Loucy (cell line): ENCODE results near the gene HARS1.

ENCODE experiments used
- H2AFZ ChIP-seq: fragments of 200-600 bp; sonication (generic); 2 replicates; pipeline ENCODE4 v1.6.0; 2016; ENCODE audit warnings: antibody characterized with exemption, mild to moderate bottlenecking, low read length, moderate library complexity
- H3F3A ChIP-seq: fragments of 200-600 bp; 2 replicates; pipeline ENCODE4 v1.6.0; 2016; ENCODE audit warnings: antibody characterized with exemption, low read depth, mild to moderate bottlenecking
- H3K27me3 ChIP-seq: fragments of 200-600 bp; sonication (generic); 2 replicates; pipeline ENCODE4 v1.6.1; 2014; ENCODE audit warnings: low read length, mild to moderate bottlenecking; ENCODE audit not compliant: insufficient read depth, poor library complexity, severe bottlenecking
- H3K36me3 ChIP-seq: fragments of 200-600 bp; sonication (generic); 2 replicates; pipeline ENCODE4 v1.6.1; 2016; ENCODE audit warnings: low read length; ENCODE audit not compliant: insufficient read depth
- H3K4me1 ChIP-seq: fragments of 200-600 bp; sonication (generic); 2 replicates; pipeline ENCODE4 v1.5.1; 2014; ENCODE audit warnings: low read length, mild to moderate bottlenecking; ENCODE audit not compliant: insufficient read depth, poor library complexity, severe bottlenecking
- H3K4me2 ChIP-seq: fragments of 200-600 bp; sonication (generic); 2 replicates; pipeline ENCODE4 v1.6.0; 2014; ENCODE audit warnings: antibody characterized with exemption, low read length, low read depth, mild to moderate bottlenecking; ENCODE audit not compliant: poor library complexity, severe bottlenecking
- H3K4me3 ChIP-seq: fragments of 200-600 bp; sonication (generic); 2 replicates; pipeline ENCODE4 v1.5.1; 2014; ENCODE audit warnings: low read length, mild to moderate bottlenecking, mixed read lengths; ENCODE audit not compliant: poor library complexity, severe bottlenecking
- H3K79me2 ChIP-seq: fragments of 200-600 bp; sonication (generic); 2 replicates; pipeline ENCODE4 v1.6.1; 2014; ENCODE audit warnings: low read length; ENCODE audit not compliant: insufficient read depth
- H3K9ac ChIP-seq: fragments of 200-600 bp; sonication (generic); 2 replicates; pipeline ENCODE4 v1.6.0; 2014; ENCODE audit warnings: mild to moderate bottlenecking, low read depth, low read length, moderate library complexity; ENCODE audit not compliant: poor library complexity, severe bottlenecking
- H3K9me2 ChIP-seq: fragments of 200-600 bp; sonication (generic); replicated peaks from 2 replicates; pipeline ENCODE4 v1.6.1; 2016; ENCODE audit warnings: low read depth, low read length, mixed read lengths
- H3K9me3 ChIP-seq: fragments of 200-600 bp; sonication (generic); 2 replicates; pipeline ENCODE4 v1.6.1; 2014; ENCODE audit warnings: mild to moderate bottlenecking, antibody characterized with exemption, low read length, low read depth; ENCODE audit not compliant: insufficient read depth
- H4K20me1 ChIP-seq: fragments of 200-600 bp; sonication (generic); 2 replicates; pipeline ENCODE4 v1.6.0; 2014; ENCODE audit warnings: antibody characterized with exemption, low read length, mild to moderate bottlenecking; ENCODE audit not compliant: insufficient read depth, poor library complexity, severe bottlenecking
- CTCF ChIP-seq: fragments of 200-600 bp; sonication (generic); conservative IDR thresholded peaks from 2 replicates; pipeline ENCODE4 v1.5.1; 2014; ENCODE audit warnings: mild to moderate bottlenecking, antibody characterized with exemption, low read length
- EZH2phosphoT487 ChIP-seq: fragments of 200-600 bp; IDR thresholded peaks from 2 replicates; pipeline ENCODE4 v1.6.1; 2018; ENCODE audit warnings: antibody characterized with exemption, mild to moderate bottlenecking, moderate library complexity, borderline replicate concordance

The HARS1 gene

GRCh38 chr5:140647042-140647419, 44.1 kb downstream of the HARS1 start:
- Histone ChIP-seq H3F3A (no peaks in the 10 kb centered on the region), H3K4me1 (peaks cover 9% of the 10 kb centered on the region), H2AFZ (peak overlapping the region; percentile 82), H4K20me1 (peaks cover 13% of the 10 kb centered on the region), H3K9ac (peak overlapping the region; percentile 81), H3K4me3 (peak overlapping the region; percentile 85), H3K27me3 (no peaks in the 10 kb centered on the region), H3K79me2 (peaks cover 48% of the 10 kb centered on the region), H3K9me2 (no peaks in the 10 kb centered on the region), H3K4me2 (peak overlapping the region; percentile 88), H3K36me3 (peaks cover 11% of the 10 kb centered on the region; the same call in 1 of the 2 replicates), H3K9me3 (no peaks in the 10 kb centered on the region)
- no peak for TF ChIP-seq CTCF
- TF ChIP-seq EZH2phosphoT487 = no peak

DNA sequence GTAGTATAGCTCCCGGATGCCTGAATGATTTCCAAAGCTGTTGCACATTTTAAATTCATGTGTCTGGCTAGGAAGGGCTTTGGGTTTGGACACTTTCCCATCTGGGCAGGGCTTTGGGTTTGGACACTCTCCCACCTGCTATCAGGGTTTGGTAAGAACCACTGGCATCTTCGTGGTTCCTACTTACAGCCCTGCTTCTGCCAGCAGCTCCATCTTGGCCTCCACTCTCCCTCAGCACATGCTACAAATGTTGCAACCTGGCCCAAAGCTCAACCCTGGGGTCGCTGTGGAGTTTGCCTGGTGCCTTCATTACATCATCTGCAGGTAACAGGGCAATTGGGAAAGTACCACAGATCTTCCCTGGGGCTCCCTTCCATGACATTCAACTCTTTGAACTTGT, 48.5 kb downstream of the HARS1 start:
- H3K4me2 ChIP-seq = no peak overlapping the region
- H3K9ac ChIP-seq = no peak overlapping the region
- peaks cover 38% of the 10 kb centered on the region for H3K79me2 ChIP-seq
- no peaks in the 10 kb centered on the region for H3F3A ChIP-seq
- H3K4me1 ChIP-seq = peaks cover 19% of the 10 kb centered on the region
- no peak for TF ChIP-seq CTCF
- TF ChIP-seq EZH2phosphoT487 = no peak
- H4K20me1 ChIP-seq = peaks cover 9% of the 10 kb centered on the region
- no peaks in the 10 kb centered on the region for H3K27me3 ChIP-seq
- H3K36me3 ChIP-seq = no peaks in the 10 kb centered on the region
- no peak overlapping the region for H2AFZ ChIP-seq
- H3K9me2 ChIP-seq = no peaks in the 10 kb centered on the region
- H3K9me3 ChIP-seq = no peaks in the 10 kb centered on the region
- no peak overlapping the region for H3K4me3 ChIP-seq

DNA sequence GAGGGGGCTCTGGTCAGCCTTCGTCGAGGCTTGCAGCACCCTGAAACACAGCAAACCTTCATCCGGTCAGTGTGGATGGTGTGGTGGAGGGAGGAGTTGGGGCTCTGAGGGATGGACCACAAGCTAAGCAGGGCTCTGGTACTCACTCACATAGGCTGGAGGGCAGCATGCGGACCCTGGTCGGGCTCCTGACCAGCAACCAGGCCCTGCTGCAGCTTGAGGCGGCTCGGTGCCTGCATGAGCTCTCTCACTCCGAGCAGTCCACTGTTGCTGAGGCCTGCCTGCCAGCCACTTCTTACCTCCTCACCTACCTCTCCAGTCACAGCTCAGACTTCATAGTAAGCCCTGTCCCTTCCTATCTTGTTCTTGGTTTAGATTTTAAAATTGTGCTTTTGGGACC, 49.5 kb downstream of the HARS1 start:
- Histone ChIP-seq H3K4me2 (peak overlapping the region; percentile 80), H3K36me3 (no peaks in the 10 kb centered on the region), H3F3A (no peaks in the 10 kb centered on the region), H3K9ac (no peak overlapping the region), H3K4me3 (no peak overlapping the region), H3K9me3 (no peaks in the 10 kb centered on the region), H2AFZ (no peak overlapping the region), H4K20me1 (peaks cover 5% of the 10 kb centered on the region), H3K79me2 (peaks cover 31% of the 10 kb centered on the region), H3K9me2 (no peaks in the 10 kb centered on the region), H3K4me1 (peaks cover 16% of the 10 kb centered on the region), H3K27me3 (no peaks in the 10 kb centered on the region)
- TF ChIP-seq CTCF (no peak), EZH2phosphoT487 (no peak)
